ENCODE data around the gene CAPN10.

CAPN10 gene

DNA sequence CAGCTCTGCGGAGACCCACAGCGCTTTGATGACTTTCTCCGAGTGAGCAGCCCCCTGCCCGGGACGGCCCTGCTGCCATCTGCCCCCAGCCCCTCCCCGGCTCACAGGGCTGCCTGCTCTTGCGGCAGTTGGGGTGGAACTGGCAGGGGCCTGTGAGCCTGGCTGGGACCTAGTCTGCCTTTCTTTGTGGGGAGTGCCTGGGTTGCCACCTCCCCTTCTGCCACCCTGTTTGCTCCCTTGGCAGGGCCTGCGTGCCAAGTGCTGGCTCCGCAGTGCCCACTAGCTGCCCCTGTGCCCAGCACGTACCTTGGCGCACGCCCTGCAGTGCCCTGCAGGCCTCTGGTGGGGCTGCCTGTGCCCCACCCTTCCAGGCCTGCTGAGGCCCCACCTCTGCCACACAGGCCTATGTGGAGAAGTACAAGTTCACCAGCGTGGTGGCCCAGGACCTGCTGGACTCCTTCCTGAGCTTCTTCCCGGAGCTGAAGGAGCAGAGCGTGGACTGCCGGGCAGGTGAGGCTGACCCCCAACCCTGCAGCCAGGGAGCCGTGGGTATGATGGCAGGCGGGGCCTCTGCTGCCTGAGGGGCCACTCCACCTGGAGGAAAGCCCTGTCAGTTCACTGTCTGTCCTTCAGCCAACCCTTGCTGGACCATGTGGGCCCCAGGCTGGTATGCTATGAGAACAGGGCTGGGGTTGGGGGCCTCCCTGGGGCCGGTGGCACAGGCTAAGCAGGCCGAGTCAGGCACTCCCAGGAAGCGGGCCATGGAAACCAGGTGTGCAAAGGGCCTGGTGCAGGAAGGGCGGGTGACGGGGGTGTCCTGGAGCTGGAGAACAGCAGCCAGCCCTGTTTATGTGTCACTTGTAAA is 11.2 kb upstream of the CAPN10 start:
- no peak for DNase-seq

DNA sequence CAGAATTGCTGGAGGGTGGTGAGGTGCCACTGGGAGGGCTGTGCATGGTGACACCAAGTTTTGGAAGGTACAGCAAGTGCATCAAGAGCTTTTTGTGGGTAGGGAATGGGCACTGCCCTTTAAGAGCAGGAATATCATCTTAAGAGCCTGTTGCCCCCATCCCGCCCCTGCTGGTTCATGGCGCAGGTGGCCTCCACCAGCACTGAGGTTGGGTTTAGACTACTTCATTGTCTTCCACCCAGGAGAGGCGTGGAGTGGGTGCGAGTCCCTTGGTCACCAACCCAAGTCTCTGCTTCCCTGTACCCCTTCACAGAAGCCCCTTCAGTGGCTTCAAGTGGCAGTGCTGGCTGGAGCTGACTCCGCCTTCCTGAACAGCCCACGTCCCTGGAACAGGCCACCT is 10.5 kb upstream of the CAPN10 start:
- DNase-seq: no peak

DNA sequence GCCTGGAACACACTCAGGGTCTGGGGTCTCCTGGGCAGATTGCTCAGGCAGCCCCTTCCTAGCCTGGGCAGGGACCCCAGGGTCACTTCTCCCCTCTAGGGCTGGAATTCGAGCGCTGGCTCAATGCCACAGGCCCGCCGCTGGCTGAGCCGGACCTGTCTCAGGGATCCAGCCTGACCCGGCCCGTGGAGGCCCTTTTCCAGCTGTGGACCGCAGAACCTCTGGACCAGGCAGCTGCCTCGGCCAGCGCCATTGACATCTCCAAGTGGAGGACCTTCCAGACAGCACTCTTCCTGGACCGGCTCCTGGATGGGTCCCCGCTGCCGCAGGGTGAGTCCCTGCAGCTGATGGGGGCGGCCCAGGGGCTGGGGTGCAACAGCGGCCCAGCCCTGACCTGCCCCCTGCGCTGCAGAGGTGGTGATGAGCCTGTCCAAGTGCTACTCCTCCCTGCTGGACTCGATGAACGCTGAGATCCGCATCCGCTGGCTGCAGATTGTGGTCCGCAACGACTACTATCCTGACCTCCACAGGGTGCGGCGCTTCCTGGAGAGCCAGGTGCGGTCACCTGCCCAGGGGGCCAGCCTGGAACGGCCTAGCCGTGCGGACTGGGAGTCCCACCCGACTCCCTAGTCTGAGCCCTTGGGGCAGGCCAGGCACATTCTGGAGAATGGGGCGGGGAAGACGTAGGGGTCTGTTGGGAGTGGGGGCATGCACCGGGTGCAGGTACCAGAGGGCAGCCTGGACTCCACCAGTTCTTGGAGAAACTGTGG is 9.9 kb upstream of the CAPN10 start:
- DNase-seq: no peak

DNA sequence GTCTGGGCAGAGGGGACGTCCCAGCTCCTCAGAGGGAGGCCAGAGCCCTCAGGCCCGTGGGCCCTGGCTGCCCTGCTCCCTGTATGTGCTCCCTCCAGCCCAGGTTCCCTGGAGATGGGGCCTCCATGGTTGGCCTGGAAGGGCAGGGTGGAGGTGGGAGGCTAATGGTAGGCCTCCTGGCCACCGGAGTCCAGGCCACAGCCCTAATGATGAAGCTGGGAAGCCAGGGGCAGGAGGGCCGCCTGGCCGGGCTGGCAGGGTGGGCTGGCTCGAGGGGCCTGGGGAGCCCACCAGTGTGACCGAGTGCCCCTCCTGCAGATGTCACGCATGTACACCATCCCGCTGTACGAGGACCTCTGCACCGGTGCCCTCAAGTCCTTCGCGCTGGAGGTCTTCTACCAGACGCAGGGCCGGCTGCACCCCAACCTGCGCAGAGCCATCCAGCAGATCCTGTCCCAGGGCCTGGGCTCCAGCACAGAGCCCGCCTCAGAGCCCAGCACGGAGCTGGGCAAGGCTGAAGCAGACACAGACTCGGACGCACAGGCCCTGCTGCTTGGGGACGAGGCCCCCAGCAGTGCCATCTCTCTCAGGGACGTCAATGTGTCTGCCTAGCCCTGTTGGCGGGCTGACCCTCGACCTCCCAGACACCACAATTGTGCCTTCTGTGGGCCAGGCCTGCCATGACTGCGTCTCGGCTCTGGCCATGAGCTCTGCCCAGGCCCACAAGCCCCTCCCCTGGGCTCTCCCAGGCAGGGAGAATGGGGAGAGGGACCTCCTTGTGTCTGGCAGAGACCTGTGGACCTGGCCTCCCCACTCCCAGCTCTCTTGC is 9.0 kb upstream of the CAPN10 start:
- no peak for DNase-seq

DNA sequence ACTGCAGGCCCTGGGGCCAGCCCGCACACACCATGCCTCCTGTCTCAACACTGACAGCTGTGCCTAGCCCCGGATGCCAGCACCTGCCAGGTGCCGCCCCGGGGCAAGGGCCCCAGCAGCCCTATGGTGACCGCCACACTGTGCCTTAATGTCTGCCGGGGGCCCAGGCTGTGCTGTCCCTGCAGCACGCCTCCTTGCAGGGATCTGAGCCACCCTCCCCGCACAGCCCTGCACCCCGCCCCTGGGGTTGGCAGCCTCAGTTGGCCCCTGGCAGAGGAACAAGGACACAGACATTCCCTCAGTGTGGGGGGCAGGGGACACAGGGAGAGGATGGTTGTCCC is 8.5 kb upstream of the CAPN10 start:
- no peak for DNase-seq

DNA sequence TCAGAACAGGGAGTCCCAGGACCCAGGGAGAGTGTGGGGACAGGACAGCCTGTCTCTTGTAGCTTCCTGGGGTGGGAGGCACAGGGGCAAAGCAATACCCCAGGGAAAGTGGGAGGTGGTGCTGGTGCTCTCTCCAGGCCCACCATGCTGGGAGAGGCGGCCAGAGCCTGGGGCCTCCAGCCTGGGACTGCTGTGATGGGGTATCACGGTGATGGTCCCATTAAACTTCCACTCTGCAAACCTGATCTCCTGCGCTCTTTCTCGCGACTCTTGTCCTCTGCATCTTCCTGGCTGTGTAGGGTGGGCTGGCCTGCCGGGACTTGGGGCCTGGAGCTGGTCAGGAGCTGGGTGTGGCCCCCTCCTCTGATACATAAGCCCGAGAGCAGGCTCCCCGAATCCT is 8.0 kb upstream of the CAPN10 start:
- no peak for DNase-seq

DNA sequence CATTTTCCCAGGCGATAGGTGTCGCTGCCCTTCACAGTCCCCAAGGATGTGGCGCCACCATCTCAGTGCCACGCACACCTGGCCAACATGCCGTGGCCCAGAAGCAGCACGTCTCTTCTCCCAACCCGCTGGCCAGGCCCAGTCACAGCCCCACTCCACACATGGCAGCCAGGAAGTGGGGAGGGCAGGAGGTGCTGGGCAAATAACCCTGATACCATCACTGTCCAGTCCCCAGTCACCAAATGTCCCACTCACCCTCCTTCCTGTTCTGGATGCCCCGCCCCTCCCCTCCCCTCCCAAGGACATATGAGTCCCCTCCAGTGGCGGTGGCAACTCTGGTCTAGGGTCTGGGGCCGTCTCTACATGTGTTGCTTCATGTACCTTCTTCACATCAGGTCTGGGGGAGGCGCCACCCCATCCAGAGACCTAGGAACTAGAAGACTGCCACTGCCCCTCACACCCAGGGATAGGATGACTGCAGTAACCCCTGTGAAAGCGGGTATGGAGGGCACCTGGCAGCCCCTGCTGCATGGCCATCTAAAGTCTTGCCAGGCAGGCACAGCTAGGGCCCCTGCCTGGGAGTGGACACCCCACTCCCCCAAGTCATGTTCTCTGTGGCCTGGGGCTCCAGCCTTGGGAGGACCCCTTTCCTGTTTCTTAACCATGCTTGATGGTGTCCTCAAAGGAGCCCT is 7.3 kb upstream of the CAPN10 start:
- DNase-seq: no peak

DNA sequence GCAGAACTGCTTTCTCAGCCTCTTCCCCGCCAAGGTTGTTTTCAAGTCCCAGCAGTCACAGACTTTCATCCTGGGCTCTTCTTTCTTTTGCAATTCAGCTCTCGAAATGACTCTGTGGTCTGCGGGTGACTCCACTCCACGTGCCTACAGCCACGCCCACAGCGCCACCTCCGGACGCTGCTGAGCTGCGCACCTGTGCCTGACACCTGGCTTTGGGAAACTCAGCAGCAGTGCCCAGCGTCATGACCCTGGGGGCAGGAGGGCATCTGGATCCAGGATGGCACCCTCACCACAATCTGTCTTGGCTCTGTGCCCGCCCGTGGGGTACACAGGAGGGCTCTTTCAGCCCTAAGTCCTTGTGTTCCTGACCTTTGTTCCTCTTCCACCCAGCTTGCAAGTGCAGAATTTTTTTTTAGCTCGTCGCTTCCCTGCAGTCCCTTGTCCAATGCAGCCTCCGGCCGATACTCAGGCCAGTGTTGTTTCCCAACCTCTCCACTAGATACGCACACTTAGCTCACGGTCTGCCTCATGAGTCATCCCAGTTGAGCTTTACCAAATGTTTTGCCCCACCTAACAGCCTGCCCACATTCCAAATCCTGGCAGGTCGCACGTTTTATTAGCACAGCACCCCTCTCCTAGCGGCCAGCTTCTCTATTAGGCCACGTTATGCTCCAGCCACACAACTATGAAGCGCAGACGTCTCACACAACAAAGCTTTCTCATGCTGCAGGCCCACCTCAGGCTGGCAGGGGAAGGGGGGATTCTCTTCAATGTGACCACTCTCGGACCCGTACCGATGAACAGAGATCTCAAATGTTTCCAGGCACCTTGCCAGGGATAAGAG is 6.5 kb upstream of the CAPN10 start:
- DNase-seq: peak; percentile 75

DNA sequence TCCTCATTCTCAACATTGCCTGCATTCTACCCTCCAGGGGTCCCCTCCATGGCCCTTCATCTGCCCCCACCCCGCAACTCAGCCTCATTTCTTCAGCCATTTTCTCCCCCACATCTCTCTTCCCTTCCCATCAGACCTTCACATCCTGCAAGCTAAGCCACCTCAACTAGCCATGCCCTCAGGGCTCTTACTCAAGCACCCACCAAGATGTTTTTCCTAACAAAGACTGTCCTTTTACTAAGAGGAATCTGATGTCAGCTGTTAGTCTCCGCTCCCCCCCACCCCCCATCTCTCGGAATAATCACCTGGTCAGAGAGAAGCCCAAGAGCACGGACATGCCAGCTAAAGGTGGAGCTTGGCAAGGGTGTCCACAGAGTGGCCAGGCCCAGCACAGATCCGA is 4.7 kb upstream of the CAPN10 start:
- no peak for DNase-seq

DNA sequence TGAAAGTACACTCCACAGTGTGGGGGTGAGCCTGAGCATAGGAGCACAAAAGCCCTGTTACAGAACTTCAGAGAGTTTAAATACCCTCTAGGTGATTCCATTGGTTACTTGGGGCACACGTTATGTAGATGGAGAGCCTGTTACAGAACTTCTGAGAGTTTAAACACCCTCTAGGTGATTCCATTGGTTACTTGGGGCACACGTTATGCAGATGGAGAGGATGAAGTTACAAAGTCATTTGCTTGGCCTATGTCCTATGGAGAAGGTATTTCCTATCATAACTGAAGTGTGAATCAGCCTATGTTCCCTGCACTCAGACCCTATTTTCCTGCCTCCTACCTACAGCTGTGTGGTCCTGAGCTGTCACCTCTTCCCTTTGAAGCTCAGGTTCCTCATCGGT is 3.8 kb upstream of the CAPN10 start:
- DNase-seq: no peak

DNA sequence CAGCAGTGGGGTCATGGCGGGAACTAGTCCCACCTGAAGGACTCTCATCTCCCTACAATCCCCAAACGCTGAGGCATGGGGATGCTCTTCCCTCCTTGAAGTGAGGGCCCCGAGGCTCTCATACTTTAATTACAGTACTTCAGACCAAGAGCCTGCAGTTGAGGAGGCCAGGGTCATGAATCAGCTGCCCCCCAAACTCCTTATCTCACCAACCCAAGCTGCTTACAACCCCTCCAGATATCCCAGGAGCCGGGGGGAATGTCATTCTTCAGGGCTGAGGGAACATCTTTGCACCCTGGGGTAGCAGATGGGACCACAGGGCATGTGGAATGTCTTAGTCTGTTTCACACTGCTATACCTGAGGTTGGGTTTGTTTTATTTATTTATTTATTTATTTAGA is 2.8 kb upstream of the CAPN10 start:
- DNase-seq: no peak

DNA sequence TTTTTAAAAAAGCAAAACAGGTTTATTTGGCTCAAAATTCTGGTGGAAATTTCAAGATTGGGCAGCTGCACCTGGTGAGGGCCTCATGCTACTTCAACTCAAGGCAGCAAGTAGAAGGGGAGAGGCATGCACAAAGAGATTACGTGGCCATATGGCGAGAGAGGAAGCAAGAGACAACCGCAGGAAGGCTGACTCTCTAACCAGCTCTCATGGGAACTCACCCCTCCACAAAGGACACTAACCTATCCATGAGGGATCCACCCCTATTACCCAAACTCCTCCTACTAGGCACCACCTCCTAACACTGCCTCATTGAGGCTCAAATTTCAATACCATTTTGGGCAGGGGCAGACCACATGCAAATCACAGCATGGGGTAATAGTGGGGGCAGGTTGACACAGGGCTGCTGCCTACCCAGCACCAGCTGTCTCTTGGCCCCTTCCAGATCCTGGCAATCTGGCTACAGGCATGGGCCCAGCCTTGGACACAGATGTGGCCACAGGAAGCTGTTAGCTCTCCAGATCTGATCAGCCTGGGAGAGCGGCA is 2.0 kb upstream of the CAPN10 start:
- peak; percentile 98 for DNase-seq

DNA sequence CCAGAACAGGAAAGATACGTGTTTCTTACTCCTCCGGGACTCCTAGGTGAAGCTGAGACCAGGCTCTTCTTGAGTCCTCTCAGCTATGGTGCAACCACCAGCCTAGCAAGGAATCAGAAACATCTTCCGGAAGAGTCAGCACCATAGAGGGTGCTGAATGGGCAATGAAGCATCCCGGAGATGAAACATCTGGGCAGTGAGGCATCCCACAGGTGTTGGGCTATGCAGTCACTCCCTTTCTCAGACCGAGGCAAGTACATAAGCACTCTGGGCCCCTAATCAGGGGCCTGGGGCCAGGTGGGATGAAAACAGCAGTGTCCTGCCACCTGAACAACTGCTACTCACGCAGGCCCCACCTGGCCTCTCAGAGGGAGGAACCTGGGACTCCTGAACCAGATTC is 1.4 kb upstream of the CAPN10 start:
- no peak for DNase-seq

DNA sequence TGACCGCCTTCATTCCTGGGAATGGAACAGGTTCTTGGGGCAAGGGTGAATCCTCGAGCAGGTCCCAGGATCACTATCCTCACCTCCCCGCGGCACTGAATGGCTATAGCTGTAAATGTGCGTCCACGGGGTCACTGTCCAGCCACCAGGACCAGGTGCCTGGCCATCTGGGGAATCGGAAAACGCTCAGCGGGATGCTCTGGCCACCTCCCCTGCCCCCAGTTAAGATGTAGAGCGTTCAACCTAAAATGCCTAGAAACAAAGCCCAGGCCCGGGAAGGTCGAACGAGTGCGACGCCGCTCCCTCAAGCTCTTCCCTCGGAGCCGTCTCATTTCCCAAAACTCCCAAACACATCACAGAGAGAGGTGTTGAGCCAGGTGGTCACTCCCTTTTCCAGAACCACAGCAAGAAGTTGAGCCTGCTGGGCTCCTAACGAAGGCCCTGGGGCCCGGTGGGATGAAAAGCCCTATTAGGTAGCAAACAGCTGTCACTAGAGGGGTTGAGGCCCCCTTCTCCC is 795 bp upstream of the CAPN10 start:
- no peak for DNase-seq

DNA sequence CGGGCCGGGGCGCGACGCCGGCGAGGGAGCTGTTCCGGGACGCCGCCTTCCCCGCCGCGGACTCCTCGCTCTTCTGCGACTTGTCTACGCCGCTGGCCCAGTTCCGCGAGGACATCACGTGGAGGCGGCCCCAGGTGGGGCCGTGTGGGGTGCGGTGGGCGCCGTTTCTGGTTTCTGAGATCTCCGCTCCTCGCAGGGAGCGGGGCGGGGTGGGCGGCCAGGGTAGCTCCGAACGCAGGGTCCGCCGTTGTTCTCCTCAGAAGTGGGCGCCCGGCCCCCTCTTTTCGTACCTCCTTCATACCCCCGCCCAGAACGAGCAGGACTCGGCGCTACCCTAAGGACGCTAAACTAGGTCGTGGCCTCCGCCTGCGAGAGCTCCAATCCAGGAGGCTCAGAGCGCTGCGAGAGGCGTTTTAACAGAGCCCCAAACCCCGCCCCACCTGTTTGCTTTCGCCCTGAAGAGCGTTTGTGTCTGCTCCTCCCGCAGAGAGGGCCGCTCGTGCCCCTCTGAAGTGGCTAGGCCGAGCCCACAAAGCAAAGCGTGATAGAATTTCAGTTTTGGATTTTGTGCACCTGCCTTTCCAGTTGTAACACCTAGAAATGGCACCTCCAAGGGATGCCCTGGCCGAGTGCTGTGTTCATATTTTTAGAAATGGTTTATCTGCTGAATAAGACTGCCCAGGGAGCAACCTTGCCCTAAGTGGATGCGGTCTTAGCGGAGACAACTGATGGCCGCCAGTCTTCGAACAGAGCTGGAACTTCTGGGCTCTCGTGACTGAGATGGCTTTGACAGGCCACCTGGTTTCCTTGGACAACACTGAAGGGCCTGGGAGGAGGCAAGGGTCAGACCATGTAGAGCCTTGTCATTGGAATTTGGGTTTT is 626 bp downstream of the CAPN10 start:
- no peak for DNase-seq

DNA sequence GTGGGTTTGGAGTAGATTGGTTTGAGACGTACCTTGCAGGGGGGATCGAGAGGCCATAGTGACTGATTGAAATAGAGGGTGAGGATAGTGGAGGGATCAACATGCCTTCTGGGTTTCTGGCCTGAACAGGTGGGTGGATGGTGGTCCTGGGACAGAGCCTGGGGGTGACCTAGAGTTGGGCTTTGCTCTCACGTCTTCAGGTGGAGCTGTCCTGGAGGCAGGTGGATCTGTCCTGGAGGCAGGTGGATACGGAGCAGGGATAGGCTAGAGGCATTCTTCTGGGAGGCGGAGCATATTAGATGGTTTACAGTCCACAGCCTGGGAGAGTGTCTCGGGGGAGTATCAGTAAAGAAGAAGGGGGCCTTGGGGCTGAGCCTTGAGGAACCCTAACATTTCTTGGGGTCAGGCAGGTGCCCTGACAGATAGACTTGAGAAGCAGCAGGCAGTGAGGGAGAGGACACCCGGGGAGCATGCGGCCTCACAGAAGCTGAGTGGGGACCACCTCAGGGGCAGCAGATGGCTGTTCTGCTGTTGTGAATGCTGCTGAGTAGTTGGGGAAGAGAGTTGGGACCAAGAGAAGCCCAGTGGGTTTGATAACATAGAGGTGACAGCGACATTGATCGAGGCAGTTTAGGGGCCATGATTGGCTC is 1.6 kb downstream of the CAPN10 start:
- DNase-seq: no peak

DNA sequence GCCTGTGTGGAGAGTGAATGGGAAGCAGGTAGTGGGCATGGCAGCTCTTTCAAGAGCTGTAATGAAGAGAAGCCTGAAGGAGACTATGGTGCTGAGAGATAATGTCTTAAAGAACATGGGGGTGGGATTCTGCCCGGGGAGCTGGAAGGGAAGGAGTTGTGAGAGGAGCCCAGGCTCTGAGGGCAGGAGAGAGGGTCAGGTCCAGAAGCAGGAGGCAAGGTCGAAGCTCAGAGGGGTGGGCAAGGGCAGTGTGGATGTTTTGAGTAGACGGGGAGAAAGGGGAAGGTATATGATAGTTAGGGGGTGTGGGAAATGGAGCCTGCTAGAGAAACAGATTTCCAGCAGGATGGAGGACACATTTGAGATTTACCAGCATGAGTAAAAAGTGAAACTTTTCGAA is 2.1 kb downstream of the CAPN10 start:
- DNase-seq: no peak

DNA sequence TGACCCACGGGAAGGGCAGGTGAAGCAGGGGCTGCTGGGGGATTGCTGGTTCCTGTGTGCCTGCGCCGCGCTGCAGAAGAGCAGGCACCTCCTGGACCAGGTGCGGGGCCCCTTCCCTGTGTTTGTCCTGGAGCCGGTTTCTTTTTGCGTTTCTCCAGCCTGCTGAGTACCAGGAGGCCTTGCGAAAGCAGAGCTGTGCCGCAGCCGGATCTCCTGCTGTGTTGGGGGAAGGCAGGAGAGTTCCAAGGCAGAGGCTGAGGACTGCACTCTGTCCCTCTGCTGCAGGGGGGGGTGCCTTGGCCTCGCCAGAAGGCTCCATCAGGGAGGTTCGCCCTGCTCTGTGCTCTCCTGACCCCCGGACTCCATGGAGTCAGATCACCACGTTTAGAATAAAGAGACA is 2.8 kb downstream of the CAPN10 start:
- no peak for DNase-seq

DNA sequence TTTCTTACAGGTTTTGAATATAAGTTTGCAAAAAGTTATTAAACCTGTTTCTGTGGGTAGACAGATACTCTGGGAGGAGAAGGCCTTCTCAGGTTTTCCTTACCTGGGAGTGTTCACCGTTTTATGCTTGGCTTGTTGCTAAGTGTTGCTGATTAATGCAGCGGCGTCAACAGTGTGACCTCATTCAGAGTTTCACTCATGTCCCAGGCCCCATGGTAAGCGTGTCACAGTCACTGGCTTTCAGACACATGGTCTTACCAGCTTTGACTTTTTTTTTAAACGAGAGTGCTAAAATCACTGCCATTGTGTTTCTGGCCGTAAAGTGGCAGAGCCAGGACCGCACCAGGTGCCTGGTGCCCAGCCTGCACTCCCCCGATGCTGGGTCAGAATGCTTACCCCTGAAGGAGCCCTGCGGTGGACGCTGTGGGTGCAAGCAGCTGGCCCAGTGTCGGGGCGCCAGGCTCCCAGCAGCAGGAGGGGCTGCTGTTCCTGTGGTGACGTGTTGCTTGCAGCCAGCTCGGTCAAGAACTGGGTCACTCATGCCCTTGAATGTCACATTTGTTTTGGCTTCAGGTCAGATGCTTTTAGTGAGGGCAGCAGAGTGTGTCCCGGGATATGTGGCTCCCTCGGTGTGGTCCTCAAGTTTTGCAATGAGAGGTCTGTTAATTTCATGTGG is 3.5 kb downstream of the CAPN10 start:
- DNase-seq: no peak

Measured in NCI-H1694 (cell line).